Stimulated activated CD4-positive, alpha-beta T cell treated with anti-CD3 and anti-CD28 coated beads, Interleukin-4, amount 100 ng/mL, for 24 hours (primary cell): ENCODE measurements around the gene HIP1R.
A peak's percentile ranks its signal among the peaks of the same experiment; 100 is the strongest.

Experiments used
- DNase-seq: peaks from one replicate; pipeline ENCODE4 v3.0.0-alpha.2; 2020

HIP1R gene

GRCh38 chr12:122830517-122831214 lies 4.6 kb upstream of the HIP1R start:
- no peak for DNase-seq

- no peak for DNase-seq
Observed at GRCh38 chr12:122834104-122834920, 945 bp upstream of the HIP1R start.

GRCh38 chr12:122835750-122836026 lies 431 bp downstream of the HIP1R start:
- no peak for DNase-seq

- DNase-seq = peak; percentile 50
Observed at GRCh38 chr12:122836027-122836921, 1.0 kb downstream of the HIP1R start.

GRCh38 chr12:122837306-122838265 lies 2.3 kb downstream of the HIP1R start:
- no peak for DNase-seq

- DNase-seq = no peak
Observed at GRCh38 chr12:122838841-122839240, 3.6 kb downstream of the HIP1R start.

GRCh38 chr12:122839907-122840554 lies 4.8 kb downstream of the HIP1R start:
- no peak for DNase-seq

- DNase-seq = no peak
Observed at GRCh38 chr12:122840580-122841513, 5.6 kb downstream of the HIP1R start.

GRCh38 chr12:122841544-122842321 lies 6.5 kb downstream of the HIP1R start:
- DNase-seq = no peak

- DNase-seq = no peak
Observed at GRCh38 chr12:122842505-122843405, 7.5 kb downstream of the HIP1R start.

GRCh38 chr12:122843455-122843854 lies 8.2 kb downstream of the HIP1R start:
- DNase-seq = no peak

GRCh38 chr12:122844366-122844971 lies 9.2 kb downstream of the HIP1R start:
- no peak for DNase-seq

GRCh38 chr12:122845041-122845864 lies 10.0 kb downstream of the HIP1R start:
- no peak for DNase-seq

- DNase-seq = no peak
Observed at GRCh38 chr12:122845865-122846621, 10.8 kb downstream of the HIP1R start.

- no peak for DNase-seq
Observed at GRCh38 chr12:122846622-122847515, 11.6 kb downstream of the HIP1R start.

GRCh38 chr12:122847516-122847836 lies 12.2 kb downstream of the HIP1R start:
- DNase-seq = no peak
